NK-92 (cell line): ENCODE measurements around the gene PCDHA9.

Source experiments
- DNase-seq: peaks from one replicate; lab custom pipeline; 2025; ENCODE audit not compliant: unreplicated experiment; lab: John Stamatoyannopoulos, UW

PCDHA9 gene

DNA sequence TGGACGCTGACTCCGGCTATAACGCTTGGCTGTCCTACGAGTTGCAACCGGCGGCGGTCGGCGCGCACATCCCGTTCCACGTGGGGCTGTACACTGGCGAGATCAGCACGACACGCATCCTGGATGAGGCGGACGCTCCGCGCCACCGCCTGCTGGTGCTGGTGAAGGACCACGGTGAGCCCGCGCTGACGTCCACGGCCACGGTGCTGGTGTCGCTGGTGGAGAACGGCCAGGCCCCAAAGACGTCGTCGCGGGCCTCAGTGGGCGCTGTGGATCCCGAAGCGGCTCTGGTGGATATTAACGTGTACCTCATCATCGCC, 29.0 kb downstream of the PCDHA9 start:
- no peak for DNase-seq

DNA sequence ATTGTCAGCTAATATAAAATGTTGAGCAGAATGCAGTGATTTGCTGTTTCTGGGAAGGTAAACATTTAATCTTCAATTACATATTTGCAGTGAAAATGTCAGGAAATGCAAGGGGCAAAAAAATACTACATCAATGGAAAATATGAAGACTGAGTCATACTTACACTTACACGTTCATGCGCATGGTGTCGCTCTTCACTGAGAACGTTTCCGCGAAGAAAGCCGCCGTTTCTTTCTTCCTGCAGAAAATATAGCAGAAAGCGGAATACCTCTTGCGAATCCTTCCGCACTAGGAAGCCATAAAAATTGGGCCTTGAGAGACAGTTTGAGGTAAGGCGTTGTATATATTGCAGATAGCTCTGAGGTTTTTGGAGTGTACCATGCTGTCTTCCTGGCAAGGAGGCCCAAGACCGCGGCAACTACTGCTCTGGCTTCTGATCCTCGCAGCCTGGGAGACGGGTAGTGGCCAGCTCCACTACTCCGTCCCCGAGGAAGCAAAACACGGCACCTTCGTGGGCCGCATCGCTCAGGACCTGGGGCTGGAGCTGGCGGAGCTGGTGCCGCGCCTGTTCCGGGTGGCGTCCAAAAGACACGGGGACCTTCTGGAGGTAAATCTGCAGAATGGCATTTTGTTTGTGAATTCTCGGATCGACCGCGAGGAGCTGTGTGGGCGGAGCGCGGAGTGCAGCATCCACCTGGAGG, 33.9 kb downstream of the PCDHA9 start, which contains the start of gene PCDHA13:
Gene PCDHA13, plus strand, starts transcription at position 236 of the 702 bp plus-strand sequence. Its CDS starts 145 bp downstream, at position 381.
- DNase-seq: no peak

DNA sequence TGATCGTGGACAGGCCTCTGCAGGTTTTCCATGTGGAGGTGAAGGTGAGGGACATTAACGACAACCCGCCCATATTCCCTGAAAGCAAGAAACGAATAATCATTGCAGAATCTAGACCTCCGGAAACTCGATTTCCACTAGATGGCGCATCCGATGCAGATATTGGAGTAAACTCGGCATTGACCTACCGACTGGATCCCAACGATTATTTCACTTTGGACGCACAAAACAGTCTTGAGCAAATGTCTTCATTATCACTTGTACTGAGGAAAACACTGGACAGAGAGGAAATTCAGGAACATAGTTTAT, 34.4 kb downstream of the PCDHA9 start:
- no peak for DNase-seq

DNA sequence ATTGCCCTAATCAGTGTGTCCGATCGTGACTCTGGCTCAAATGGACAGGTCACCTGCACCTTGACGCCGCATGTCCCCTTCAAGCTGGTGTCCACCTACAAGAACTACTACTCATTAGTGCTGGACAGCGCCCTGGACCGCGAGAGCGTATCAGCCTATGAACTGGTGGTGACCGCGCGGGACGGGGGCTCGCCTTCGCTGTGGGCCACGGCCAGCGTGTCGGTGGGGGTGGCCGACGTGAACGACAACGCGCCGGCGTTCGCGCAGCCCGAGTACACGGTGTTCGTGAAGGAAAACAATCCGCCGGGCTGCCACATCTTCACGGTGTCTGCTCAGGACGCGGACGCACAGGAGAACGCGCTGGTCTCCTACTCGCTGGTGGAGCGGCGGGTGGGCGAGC, 35.2 kb downstream of the PCDHA9 start:
- DNase-seq: no peak

DNA sequence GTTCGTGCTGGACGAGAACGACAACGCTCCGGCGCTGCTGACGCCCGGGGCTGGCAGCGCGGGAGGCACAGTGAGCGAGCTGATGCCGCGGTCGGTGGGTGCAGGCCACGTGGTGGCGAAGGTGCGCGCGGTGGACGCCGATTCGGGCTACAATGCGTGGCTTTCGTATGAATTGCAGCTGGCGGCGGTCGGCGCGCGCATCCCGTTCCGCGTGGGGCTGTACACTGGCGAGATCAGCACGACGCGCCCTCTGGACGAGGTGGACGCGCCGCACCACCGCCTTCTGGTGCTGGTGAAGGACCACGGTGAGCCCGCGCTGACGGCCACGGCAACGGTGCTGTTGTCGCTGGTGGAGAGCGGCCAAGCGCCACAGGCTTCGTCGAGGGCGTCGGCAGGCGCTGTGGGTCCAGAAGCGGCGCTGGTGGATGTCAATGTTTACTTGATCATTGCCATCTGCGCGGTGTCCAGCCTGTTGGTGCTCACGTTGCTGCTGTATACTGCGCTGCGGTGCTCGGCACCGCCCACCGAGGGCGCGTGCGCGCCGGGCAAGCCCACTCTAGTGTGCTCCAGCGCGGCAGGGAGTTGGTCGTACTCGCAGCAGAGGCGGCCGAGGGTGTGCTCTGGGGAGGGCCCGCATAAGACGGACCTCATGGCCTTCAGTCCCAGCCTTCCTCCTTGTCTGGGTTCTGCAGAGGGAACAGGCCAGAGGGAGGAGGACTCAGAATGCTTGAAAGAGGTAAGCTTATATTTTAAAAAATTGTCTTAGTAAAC, 35.9 kb downstream of the PCDHA9 start:
- DNase-seq: no peak
